GM12878 (cell line): ENCODE data around the gene CYP46A1. TPM values are rescaled to one million over a fixed set of nuclear protein-coding genes. Genes with fewer than 3 reads are reported as not detected.

Source experiments
- ATAC-seq: fragments of 200-7000 bp; cut with Tn5 transposase; 3 replicates; pipeline ENCODE4 v1.9.1; 2020; ENCODE audit warnings: mild to moderate bottlenecking, moderate library complexity
- BruUV-seq: library from RNA; stranded (reverse); fragments of 400-500 nt; replicated peaks from 2 replicates; lab custom pipeline; 2021; lab: Mats Ljungman, UMichigan
- CTCF ChIA-PET: fragments of 300-600 bp; sonication (Branson Sonifier 250); formaldehyde crosslinking; extraction: SDS; loops from one replicate; lab custom pipeline; 2021; ENCODE audit warnings: inconsistent platforms; lab: Yijun Ruan, JAX
- POLR2A ChIA-PET: fragments of 350-600 bp; formaldehyde crosslinking; extraction: SDS; loops from one replicate; lab custom pipeline; 2021; ENCODE audit warnings: inconsistent platforms; lab: Charles Lee
- RAD21 ChIA-PET: fragments of 300-600 bp; sonication (Branson Sonifier 250); formaldehyde crosslinking; loops from one replicate; lab custom pipeline; 2023; ENCODE audit warnings: antibody characterized with exemption; ENCODE audit not compliant: unreplicated experiment; lab: Charles Lee
- SMC1A ChIA-PET: fragments of 300-600 bp; sonication (Branson Sonifier 250); formaldehyde crosslinking; loops from one replicate; lab custom pipeline; 2023; ENCODE audit not compliant: unreplicated experiment, uncharacterized antibody; lab: Charles Lee
- DNase-seq: peaks from one replicate; pipeline ENCODE4 v3.0.0-alpha.2; 2011; ENCODE audit warnings: low read depth, low spot score
- FAIRE-seq: peaks from 3 replicates; lab custom pipeline; 2011; peaks lifted over from hg19 to GRCh38; lab: Jason Lieb, UNC
- H2AFZ ChIP-seq: 2 replicates; pipeline ENCODE4 v1.6.0; 2011; ENCODE audit warnings: low read depth, low read length, control low read depth; ENCODE audit not compliant: control insufficient read depth
- H3K27ac ChIP-seq: 2 replicates; pipeline ENCODE4 v1.5.1; 2011; ENCODE audit warnings: control low read depth; ENCODE audit not compliant: control insufficient read depth, insufficient read depth
- H3K27me3 ChIP-seq, 2 experiments: replicated peaks in 1 of 2; 2 replicates each; pipeline versions ENCODE4 v1.6.0 to v1.6.1; 2011; ENCODE audit warnings: low read length in 1 of 2; ENCODE audit not compliant: control insufficient read depth in 2 of 2, insufficient read depth in 2 of 2
- H3K36me3 ChIP-seq, 2 experiments: 2 replicates each; pipeline ENCODE4 v1.5.1; 2011; ENCODE audit warnings: low read length in 1 of 2; ENCODE audit not compliant: control insufficient read depth in 2 of 2, insufficient read depth in 2 of 2
- H3K4me1 ChIP-seq: 2 replicates; pipeline ENCODE4 v1.6.1; 2011; ENCODE audit warnings: mild to moderate bottlenecking, low read length, moderate library complexity, mixed read lengths; ENCODE audit not compliant: control insufficient read depth, insufficient read depth
- H3K4me2 ChIP-seq: 2 replicates; pipeline ENCODE4 v1.6.0; 2011; ENCODE audit warnings: control low read depth; ENCODE audit not compliant: control insufficient read depth, insufficient read depth
- H3K4me3 ChIP-seq: fragments of 200-600 bp; sonication (generic); 2 replicates; pipeline ENCODE4 v1.5.1; 2016
- H3K79me2 ChIP-seq: 2 replicates; pipeline ENCODE4 v1.6.0; 2011; ENCODE audit warnings: low read length; ENCODE audit not compliant: control insufficient read depth, insufficient read depth
- H3K9ac ChIP-seq: 2 replicates; pipeline ENCODE4 v1.8.0; 2011; ENCODE audit warnings: low read length, control low read depth, mixed read lengths; ENCODE audit not compliant: control insufficient read depth, insufficient read depth
- H3K9me3 ChIP-seq: replicated peaks from 3 replicates; pipeline ENCODE4 v1.5.1; 2011; ENCODE audit warnings: mild to moderate bottlenecking, low read length; ENCODE audit not compliant: control insufficient read depth, insufficient read depth
- H4K20me1 ChIP-seq: 2 replicates; pipeline ENCODE4 v1.6.0; 2011; ENCODE audit not compliant: control insufficient read depth, insufficient read depth
- BACH1 ChIP-seq: fragments of 450-650 bp; IDR thresholded peaks from 2 replicates; pipeline ENCODE4 v1.6.1; 2017; ENCODE audit warnings: mild to moderate bottlenecking, borderline replicate concordance
- BHLHE40 ChIP-seq, 2 experiments: fragments of 450-650 bp in 1 of 2; IDR thresholded peaks; 2 replicates each; pipeline ENCODE4 v1.6.1; 2011 to 2017; ENCODE audit warnings: low read depth in 2 of 2, borderline replicate concordance in 1 of 2, improper control_type of control experiment in 1 of 2, low read length in 1 of 2, mild to moderate bottlenecking in 1 of 2
- CBX5 ChIP-seq: sonication (generic); IDR thresholded peaks from 2 replicates; pipeline ENCODE4 v1.6.1; 2016; ENCODE audit warnings: low read depth, moderate library complexity, mild to moderate bottlenecking, inconsistent platforms
- EED ChIP-seq: sonication (generic); IDR thresholded peaks from 2 replicates; pipeline ENCODE4 v1.6.1; 2016; ENCODE audit warnings: antibody characterized with exemption, low read depth
- HDAC2 ChIP-seq: fragments of 200-600 bp; sonication (generic); IDR thresholded peaks from 2 replicates; pipeline ENCODE4 v1.6.1; 2017
- KAT2A ChIP-seq: conservative IDR thresholded peaks from 2 replicates; pipeline ENCODE4 v1.6.1; 2011; ENCODE audit warnings: low read depth, low read length; ENCODE audit not compliant: control insufficient read depth
- NFYB ChIP-seq: IDR thresholded peaks from 2 replicates; pipeline ENCODE4 v1.6.1; 2011; ENCODE audit warnings: low read depth, mild to moderate bottlenecking, low read length, improper control_type of control experiment, moderate library complexity; ENCODE audit not compliant: insufficient read depth
- RBBP5 ChIP-seq: fragments of 200-600 bp; sonication (generic); conservative IDR thresholded peaks from 2 replicates; pipeline ENCODE4 v1.6.1; 2016
- SIX5 ChIP-seq: IDR thresholded peaks from 2 replicates; pipeline ENCODE4 v1.6.1; 2011; ENCODE audit warnings: mild to moderate bottlenecking, low read depth, low read length, moderate library complexity; ENCODE audit not compliant: severe bottlenecking
- SMARCA5 ChIP-seq: fragments of 450-650 bp; IDR thresholded peaks from 2 replicates; pipeline ENCODE4 v1.6.1; 2017; ENCODE audit warnings: mild to moderate bottlenecking
- SUPT20H ChIP-seq: IDR thresholded peaks from 2 replicates; pipeline ENCODE4 v1.6.1; 2011; ENCODE audit warnings: low read depth, mild to moderate bottlenecking, low read length, moderate library complexity, borderline replicate concordance; ENCODE audit not compliant: control insufficient read depth
- YBX1 ChIP-seq: fragments of 450-650 bp; IDR thresholded peaks from 2 replicates; pipeline ENCODE4 v1.6.1; 2016; ENCODE audit warnings: antibody characterized with exemption
- WGBS: methylation state at CpG from one replicate; pipeline ENCODE4 v1.1.6; 2016; ENCODE audit warnings: low lambda C conversion rate; ENCODE audit not compliant: insufficient replicate concordance, insufficient coverage; ENCODE audit errors: missing lambda C conversion rate; 5-methylcytosine and 5-hydroxymethylcytosine counted together
- in situ Hi-C: fragments of 300-500 bp; cut with MboI; formaldehyde crosslinking; loops from 9 replicates; pipeline ENCODE4 v1.14.3; 2018; ENCODE audit warnings: mixed read lengths
- intact Hi-C: fragments of 100-400 bp; cut with micrococcal nuclease; formaldehyde crosslinking; loops from one replicate; pipeline ENCODE4 v1.14.2; 2022; ENCODE audit not compliant: unreplicated experiment
- polyA plus RNA-seq, 11 experiments: library from polyadenylated mRNA; depleted of rRNA in 4 of 11; unstranded in 6 of 11; stranded (reverse) in 5 of 11; fragments of >200 nt; fragmentation: Nextera tagmentation in 4 of 11; fragmentation: Illumina TruSeq in 1 of 11; extraction: Ambion mirVana in 4 of 11; extraction: Trizol in 1 of 11; gene quantifications; 1 replicate in 1 of 11; 2 replicates in 10 of 11; pipeline versions ENCODE4 v1.2.1 to v1.2.3, GENCODE V29; 2011 to 2016; ENCODE audit warnings: inconsistent platforms in 2 of 11, missing spikeins in 2 of 11, low read depth in 1 of 11
- total RNA-seq, 4 experiments: library from RNA; depleted of rRNA in 3 of 4; stranded (reverse); fragments of >200 nt in 3 of 4; fragmentation: Illumina TruSeq in 1 of 4; extraction: Trizol in 1 of 4; gene quantifications; 2 replicates each; pipeline versions ENCODE4 v1.2.1 to v1.2.3, GENCODE V29; 2013 to 2021
- TF ChIP-seq, protein P1 (sequence below): IDR thresholded peaks from 2 replicates; pipeline ENCODE4 v1.6.1; 2011; ENCODE audit warnings: low read depth, mild to moderate bottlenecking, low read length, moderate library complexity, borderline replicate concordance; ENCODE audit errors: extremely low read depth
- TF ChIP-seq, protein P2 (sequence below): fragments of 450-650 bp; IDR thresholded peaks from 2 replicates; pipeline ENCODE4 v1.6.1; 2014; ENCODE audit warnings: mild to moderate bottlenecking

CYP46A1 gene
- total and polyA plus RNA-seq, 10 of the 15 experiments (the other 5 are each of a cell fraction or from before 2014, with no cell fraction given): 0.04 to 0.11 TPM; not detected in 8

GRCh38 chr14:99763527-99764221 is 79.6 kb downstream of the CYP46A1 start:
- TF ChIP-seq, protein P1, sequence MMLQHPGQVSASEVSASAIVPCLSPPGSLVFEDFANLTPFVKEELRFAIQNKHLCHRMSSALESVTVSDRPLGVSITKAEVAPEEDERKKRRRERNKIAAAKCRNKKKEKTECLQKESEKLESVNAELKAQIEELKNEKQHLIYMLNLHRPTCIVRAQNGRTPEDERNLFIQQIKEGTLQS: no peak
- no peak for TF ChIP-seq SIX5
- no peak for TF ChIP-seq YBX1
- no peak for TF ChIP-seq CBX5
- no peak for TF ChIP-seq BACH1
- no peak for TF ChIP-seq KAT2A
- no peak for TF ChIP-seq SMARCA5
- no TSS peak for BruUV-seq
- intact Hi-C loops (no loop called here), in situ Hi-C loops (no loop called here)
- Histone ChIP-seq H3K27me3 (peaks cover 0 to 3% of the 10 kb centered on the region in 2 experiments; a peak in 2 of 4 replicates), H3K9ac (no peak overlapping the region), H3K36me3 (no peaks in the 10 kb centered on the region), H3K9me3 (no peaks in the 10 kb centered on the region), H2AFZ (no peak overlapping the region), H3K79me2 (no peaks in the 10 kb centered on the region), H4K20me1 (no peaks in the 10 kb centered on the region), H3K27ac (no peak overlapping the region), H3K4me1 (peaks cover 6% of the 10 kb centered on the region), H3K4me2 (no peak overlapping the region), H3K4me3 (no peak overlapping the region)
- no peak for ATAC-seq
- DNase-seq: no peak
- RAD21 ChIA-PET: no interaction called here
- SMC1A ChIA-PET: no interaction called here
- POLR2A ChIA-PET: no interaction called here
- FAIRE-seq: no peak
- CTCF ChIA-PET: no interaction called here
- 14% methylated on average over 11 of the region's 13 CpGs for WGBS

GRCh38 chr14:99764222-99764706 is 80.2 kb downstream of the CYP46A1 start:
- no peak for TF ChIP-seq BHLHE40 (IDR thresholded peaks at IDR 0.05; ENCODE audit: borderline replicate concordance in 1 of 2, low read depth in 2 of 2, low read length in 1 of 2)
- TF ChIP-seq, protein P2, sequence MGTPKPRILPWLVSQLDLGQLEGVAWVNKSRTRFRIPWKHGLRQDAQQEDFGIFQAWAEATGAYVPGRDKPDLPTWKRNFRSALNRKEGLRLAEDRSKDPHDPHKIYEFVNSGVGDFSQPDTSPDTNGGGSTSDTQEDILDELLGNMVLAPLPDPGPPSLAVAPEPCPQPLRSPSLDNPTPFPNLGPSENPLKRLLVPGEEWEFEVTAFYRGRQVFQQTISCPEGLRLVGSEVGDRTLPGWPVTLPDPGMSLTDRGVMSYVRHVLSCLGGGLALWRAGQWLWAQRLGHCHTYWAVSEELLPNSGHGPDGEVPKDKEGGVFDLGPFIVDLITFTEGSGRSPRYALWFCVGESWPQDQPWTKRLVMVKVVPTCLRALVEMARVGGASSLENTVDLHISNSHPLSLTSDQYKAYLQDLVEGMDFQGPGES: no peak
- no peak for TF ChIP-seq SUPT20H
- TF ChIP-seq HDAC2: no peak
- TF ChIP-seq EED: no peak
- no peak for TF ChIP-seq NFYB
- no peak for TF ChIP-seq RBBP5
- no peak overlapping the region for H3K4me2 ChIP-seq
- peaks cover 4% of the 10 kb centered on the region for H3K4me1 ChIP-seq
- H3K79me2 ChIP-seq: no peaks in the 10 kb centered on the region
- H3K9me3 ChIP-seq: no peaks in the 10 kb centered on the region
- H3K27ac ChIP-seq: no peak overlapping the region
- BruUV-seq: no TSS peak
- 41% methylated on average over 11 of the region's 11 CpGs for WGBS
- no peak for ATAC-seq
- no peak for FAIRE-seq
- intact Hi-C loops: no loop called here
- DNase-seq: no peak
- in situ Hi-C loops: no loop called here
- no peaks in the 10 kb centered on the region for H3K36me3 ChIP-seq
- POLR2A ChIA-PET: no interaction called here
- H3K4me3 ChIP-seq: no peak overlapping the region
- no peaks in the 10 kb centered on the region for H4K20me1 ChIP-seq
- H2AFZ ChIP-seq: no peak overlapping the region
- CTCF ChIA-PET: no interaction called here
- peaks cover 0 to 3% of the 10 kb centered on the region in 2 experiments; a peak in 2 of 4 replicates for H3K27me3 ChIP-seq
- SMC1A ChIA-PET: no interaction called here
- H3K9ac ChIP-seq: no peak overlapping the region
- RAD21 ChIA-PET: no interaction called here
